Endothelial cell of umbilical vein (primary cell): ENCODE results near the gene DIAPH2.

Experiments
- CTCF ChIP-seq, 2 donors: IDR thresholded peaks; 1 replicate in 1 of 2; 2 replicates in 1 of 2; pipeline ENCODE4 v1.5.1; 2011; ENCODE audit warnings: low read length in 2 of 2, mild to moderate bottlenecking in 2 of 2, moderate library complexity in 2 of 2, control low read depth in 1 of 2, inconsistent platforms in 1 of 2, low read depth in 1 of 2; ENCODE audit not compliant: insufficient read depth in 1 of 2; ENCODE audit errors: extremely low read depth in 1 of 2
- EZH2 ChIP-seq: IDR thresholded peaks from 2 replicates; pipeline ENCODE4 v1.6.1; 2012; ENCODE audit warnings: borderline replicate concordance, low read depth, mild to moderate bottlenecking, moderate library complexity, low read length, inconsistent platforms; ENCODE audit not compliant: severe bottlenecking
- FOS ChIP-seq: IDR thresholded peaks from 2 replicates; pipeline ENCODE4 v1.6.1; 2011; ENCODE audit warnings: mild to moderate bottlenecking, low read length, moderate library complexity, borderline replicate concordance; ENCODE audit not compliant: insufficient read depth
- MYC ChIP-seq: IDR thresholded peaks from one replicate; pipeline ENCODE4 v1.6.1; 2011; ENCODE audit warnings: mild to moderate bottlenecking, low read depth, low read length
- POLR2A ChIP-seq: IDR thresholded peaks from 2 replicates; pipeline ENCODE4 v1.6.1; 2012; ENCODE audit warnings: low read depth, mild to moderate bottlenecking, control low read depth, low read length
- TF ChIP-seq, protein P1 (sequence below): IDR thresholded peaks from 2 replicates; pipeline ENCODE4 v1.6.1; 2011; ENCODE audit not compliant: insufficient read depth, insufficient read length

- no peak for TF ChIP-seq POLR2A
- TF ChIP-seq CTCF (IDR thresholded peaks at IDR 0.05; ENCODE audit: extremely low read depth in 1 of 2, insufficient read depth in 1 of 2, low read depth in 1 of 2, low read length in 2 of 2) = no peak
- no peak for TF ChIP-seq EZH2
- TF ChIP-seq FOS = no peak
- TF ChIP-seq, protein P1, sequence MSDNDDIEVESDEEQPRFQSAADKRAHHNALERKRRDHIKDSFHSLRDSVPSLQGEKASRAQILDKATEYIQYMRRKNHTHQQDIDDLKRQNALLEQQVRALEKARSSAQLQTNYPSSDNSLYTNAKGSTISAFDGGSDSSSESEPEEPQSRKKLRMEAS = no peak
- no peak for TF ChIP-seq MYC
These were observed 720.5 kb downstream of the DIAPH2 start for GRCh38 chrX:97405031-97405660.
